Smooth muscle cell of trachea (primary cell): ENCODE results near the gene TEX19. TPM values are rescaled to one million over a fixed set of nuclear protein-coding genes. Genes with fewer than 3 reads are reported as not detected.

Experiments used
- total RNA-seq: library from RNA; depleted of rRNA; stranded (reverse); fragments of >200 nt; gene quantifications from 2 replicates; pipeline ENCODE4 v1.2.1, GENCODE V29; 2014

TEX19 gene
- not detected in 2 replicates for total RNA-seq

GRCh38 chr17:82358465-82359350 is at the start of gene TEX19:
Gene TEX19, plus strand, starts transcription at chr17:82359247. Its CDS starts 2,904 bp downstream, at chr17:82362151.

GRCh38 chr17:82317394-82318168 is 41.5 kb upstream of the TEX19 start, which contains the start of gene CD7:
Gene CD7, minus strand, starts transcription at chr17:82317608. Its CDS starts 113 bp downstream, at chr17:82317495.

GRCh38 chr17:82333279-82334171 is 25.5 kb upstream of the TEX19 start, which contains the start of gene SECTM1:
Gene SECTM1, minus strand, starts transcription at chr17:82333766. Its CDS starts 6,526 bp downstream, at chr17:82327240.

GRCh38 chr17:82371333-82372248 is 12.5 kb downstream of the TEX19 start, which contains the start of gene UTS2R:
Gene UTS2R, plus strand, starts transcription at chr17:82371765. Its CDS starts 2,560 bp downstream, at chr17:82374325.

Other genes starting within 250 kb of the TEX19 start
- gene CCDC57, start 146.4 kb upstream of the TEX19 start, total RNA-seq = 12.6 and 16.0 TPM in 2 replicates
- gene SLC16A3, start 130.2 kb upstream of the TEX19 start, total RNA-seq = 80.3 and 222 TPM in 2 replicates
- gene CSNK1D, start 85.5 kb upstream of the TEX19 start, total RNA-seq = 60.9 and 70.6 TPM in 2 replicates
- gene CD7, start 41.6 kb upstream of the TEX19 start, total RNA-seq = 0.66 and 1.3 TPM in 2 replicates
- gene SECTM1, start 25.5 kb upstream of the TEX19 start, total RNA-seq = 39.7 and 198 TPM in 2 replicates
- gene UTS2R, start 12.5 kb downstream of the TEX19 start, total RNA-seq = 0.15 TPM in 1 of 2 replicates, not detected in the other
- 13.2 and 16.9 TPM in 2 replicates for gene HEXD, start 59.1 kb downstream of the TEX19 start, total RNA-seq
- gene OGFOD3, start 59.3 kb downstream of the TEX19 start, total RNA-seq = 36.2 and 64.2 TPM in 2 replicates
- gene CYBC1, start 91.5 kb downstream of the TEX19 start, total RNA-seq = 87.3 and 108 TPM in 2 replicates
- 33.1 and 39.1 TPM in 2 replicates for gene NARF, start 99.5 kb downstream of the TEX19 start, total RNA-seq
- gene FOXK2, start 160.5 kb downstream of the TEX19 start, total RNA-seq = 24.4 and 46.1 TPM in 2 replicates